Esophagus squamous epithelium (tissue), 5 donors: ENCODE results near the gene PXMP2. TPM values are rescaled to one million over a fixed set of nuclear protein-coding genes. Genes with fewer than 3 reads are reported as not detected.
"Not testable (repeated sequence)": the region's sequence is repeated elsewhere in the genome, so short reads cannot be mapped to it uniquely, and the experiment has no call there.

ENCODE experiments used
- DNase-seq: peaks from one replicate; lab custom pipeline; 2025; lab: John Stamatoyannopoulos, UW
- H3K27ac ChIP-seq, 4 donors: fragments of 200-600 bp; sonication (generic); one replicate each; pipeline ENCODE4 v1.5.1; 2016 to 2019; ENCODE audit warnings: mild to moderate bottlenecking in 1 of 4
- H3K27me3 ChIP-seq, 4 donors: fragments of 200-600 bp; sonication (generic); 1 replicate in 3 of 4; 2 replicates in 1 of 4; pipeline versions ENCODE4 v1.5.1 to v1.6.0; 2017 to 2021; ENCODE audit warnings: antibody characterized with exemption in 1 of 4
- H3K36me3 ChIP-seq, 3 donors: fragments of 200-600 bp; sonication (generic); one replicate each; pipeline ENCODE4 v1.5.1; 2016 to 2019
- H3K4me1 ChIP-seq, 3 donors: fragments of 200-600 bp; sonication (generic); one replicate each; pipeline ENCODE4 v1.5.1; 2017 to 2019
- H3K4me3 ChIP-seq, 4 donors: fragments of 200-600 bp; sonication (generic); 1 replicate in 3 of 4; 2 replicates in 1 of 4; pipeline ENCODE4 v1.5.1; 2016 to 2019; ENCODE audit warnings: mild to moderate bottlenecking in 2 of 4, moderate library complexity in 1 of 4
- H3K9me3 ChIP-seq, 3 donors: fragments of 200-600 bp; sonication (generic); one replicate each; pipeline ENCODE4 v1.5.1; 2016 to 2019
- CTCF ChIP-seq, 6 experiments: fragments of 450-650 bp in 4 of 6; fragments of 200-600 bp in 2 of 6; sonication (generic) in 2 of 6; IDR thresholded peaks; one replicate each; pipeline ENCODE4 v1.5.1; 2016 to 2019; ENCODE audit warnings: antibody characterized with exemption in 6 of 6, mild to moderate bottlenecking in 4 of 6, moderate library complexity in 4 of 6
- POLR2A ChIP-seq, 4 donors: fragments of 450-650 bp; IDR thresholded peaks; one replicate each; pipeline ENCODE4 v1.6.1; 2017; ENCODE audit warnings: antibody characterized with exemption in 4 of 4, mild to moderate bottlenecking in 4 of 4, moderate library complexity in 3 of 4
- WGBS, 2 donors: methylation state at CpG; one replicate each; pipeline ENCODE4 v1.1.5; 2018; 5-methylcytosine and 5-hydroxymethylcytosine counted together
- intact Hi-C: fragments of 100-400 bp; cut with DNase I; formaldehyde crosslinking; loops from one replicate; pipeline ENCODE4 v1.15.0; 2022
- total RNA-seq, 4 donors: library from RNA; depleted of rRNA; stranded (reverse); fragments of >200 nt; gene quantifications; one replicate each; pipeline ENCODE4 v1.1.0, GENCODE V29; 2016
- donor health status: DM: yes; HTN: yes; CAD: no.

Gene PXMP2
- total RNA-seq, 4 donors from 2014 or later, result 16.3 to 31.9 (median 18.5) TPM

DNA sequence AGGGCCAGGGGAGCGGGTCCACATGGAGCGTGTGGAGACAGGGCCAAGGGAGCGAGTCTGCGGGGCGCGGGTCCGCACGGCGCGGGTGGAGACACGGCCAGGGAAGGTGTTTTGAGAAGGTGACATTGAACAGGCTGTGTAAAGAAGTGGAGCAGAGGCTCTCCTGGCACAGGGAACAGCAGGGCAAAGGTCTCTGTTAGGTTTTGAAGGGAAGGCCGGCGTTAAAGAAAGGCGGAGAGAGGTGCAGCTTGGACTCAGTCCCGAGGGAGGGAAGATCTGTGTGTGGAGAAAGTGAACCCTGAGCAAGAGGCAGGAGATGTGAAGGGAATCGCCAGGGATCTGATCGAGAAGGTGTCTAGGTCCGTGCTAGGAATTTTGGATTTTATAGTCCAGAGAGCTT is 1.8 kb downstream of the PXMP2 start:
- intact Hi-C loops, result no loop called here
- DNase-seq, result no peak
- no peak overlapping the region for H3K27ac ChIP-seq

GRCh38 chr12:132690112-132690511 is 2.7 kb downstream of the PXMP2 start:
- no peak for DNase-seq
- no peak overlapping the region for H3K27ac ChIP-seq
- H3K9me3 ChIP-seq, result no peaks in the 10 kb centered on the region
- no peak overlapping the region for H3K4me3 ChIP-seq
- peaks cover 0 to 23% (median 8%) of the 10 kb centered on the region in 3 donors for H3K4me1 ChIP-seq
- peaks cover 0 to 8% (median 0%) of the 10 kb centered on the region in 3 donors for H3K36me3 ChIP-seq
- H3K27me3 ChIP-seq, result no peaks in the 10 kb centered on the region
- intact Hi-C loops, result no loop called here
- TF ChIP-seq POLR2A (IDR thresholded peaks at IDR 0.05) (no peak), CTCF (IDR thresholded peaks at IDR 0.05) (no peak)
- 91 to 96% methylated on average over 9 of the region's 9 CpGs for WGBS, 2 donors

More for the DNA sequence above, 1.8 kb downstream of the PXMP2 start:
- peaks cover 0 to 24% (median 8%) of the 10 kb centered on the region in 3 donors for H3K4me1 ChIP-seq
- H3K4me3 ChIP-seq, result peak overlapping the region in 1 of 4 donors; percentile 12
- no peaks in the 10 kb centered on the region for H3K27me3 ChIP-seq
- 80 to 88% methylated on average over 18 of the region's 18 CpGs for WGBS, 2 donors
- H3K9me3 ChIP-seq, result no peaks in the 10 kb centered on the region
- H3K36me3 ChIP-seq, result peaks cover 0 to 8% (median 0%) of the 10 kb centered on the region in 3 donors
- TF ChIP-seq POLR2A (IDR thresholded peaks at IDR 0.05), result no peak
- no peak for TF ChIP-seq CTCF (IDR thresholded peaks at IDR 0.05)

GRCh38 chr12:132692030-132692429 is 4.6 kb downstream of the PXMP2 start:
- H3K27ac ChIP-seq, H3K9me3 ChIP-seq, H3K4me3 ChIP-seq, DNase-seq, H3K27me3 ChIP-seq, intact Hi-C loops: not testable (repeated sequence)
- 90 to 100% methylated on average over 1 to 2 of the region's 3 CpGs for WGBS, 2 donors
- H3K36me3 ChIP-seq, result peaks cover 0 to 25% (median 0%) of the 10 kb centered on the region in 3 donors
- peaks cover 0 to 13% (median 0%) of the 10 kb centered on the region in 3 donors for H3K4me1 ChIP-seq

GRCh38 chr12:132694888-132695287 is 7.5 kb downstream of the PXMP2 start:
- intact Hi-C loops, H3K4me3 ChIP-seq, H3K27ac ChIP-seq, H3K27me3 ChIP-seq, H3K4me1 ChIP-seq, DNase-seq, H3K9me3 ChIP-seq: not testable (repeated sequence)
- peaks cover 0 to 54% (median 0%) of the 10 kb centered on the region in 3 donors for H3K36me3 ChIP-seq
- WGBS, 2 donors, result 94 to 100% methylated on average over 1 to 3 of the region's 3 CpGs

- WGBS, 2 donors, result 76 to 84% methylated on average over 10 of the region's 12 CpGs
- H3K27me3 ChIP-seq, result no peaks in the 10 kb centered on the region
- TF ChIP-seq CTCF (IDR thresholded peaks at IDR 0.05), result no peak
- TF ChIP-seq POLR2A (IDR thresholded peaks at IDR 0.05), result no peak
- H3K36me3 ChIP-seq, result peaks cover 0 to 58% (median 0%) of the 10 kb centered on the region in 3 donors
- no peak overlapping the region for H3K27ac ChIP-seq
- peaks cover 0 to 7% (median 0%) of the 10 kb centered on the region in 3 donors for H3K4me1 ChIP-seq
- no peak for DNase-seq
- H3K4me3 ChIP-seq, result no peak overlapping the region
- H3K9me3 ChIP-seq, result no peaks in the 10 kb centered on the region
- intact Hi-C loops, result no loop called here
Measured at GRCh38 chr12:132695431-132695830, 8.0 kb downstream of the PXMP2 start.

DNA sequence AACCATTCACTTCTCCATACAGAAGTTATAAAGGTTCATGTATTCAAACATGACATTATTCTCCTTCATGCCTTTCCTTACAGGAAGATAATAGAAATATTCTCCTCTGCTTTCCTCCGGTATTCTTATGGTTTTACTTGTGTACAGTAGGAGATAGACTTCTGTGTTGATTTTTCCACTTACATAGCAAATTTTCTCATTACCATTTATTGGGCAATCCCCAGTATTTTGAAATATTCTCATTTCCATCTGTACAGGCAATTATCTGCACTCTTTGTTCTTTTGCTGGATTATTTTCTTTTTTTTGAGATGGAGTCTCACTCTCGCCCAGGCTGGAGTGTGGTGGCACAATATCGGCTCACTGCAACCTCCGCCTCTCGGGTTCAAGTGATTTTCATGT is 11.0 kb downstream of the PXMP2 start:
- Histone ChIP-seq H3K9me3 (no peaks in the 10 kb centered on the region), H3K4me3 (no peak overlapping the region), H3K4me1 (peaks cover 0 to 7% (median 0%) of the 10 kb centered on the region in 3 donors), H3K36me3 (peaks cover 0 to 75% (median 0%) of the 10 kb centered on the region in 3 donors), H3K27me3 (no peaks in the 10 kb centered on the region), H3K27ac (no peak overlapping the region)
- TF ChIP-seq POLR2A (IDR thresholded peaks at IDR 0.05) (no peak), CTCF (IDR thresholded peaks at IDR 0.05) (no peak)
- intact Hi-C loops, result no loop called here
- whole genome bisulfite sequencing, 2 donors, result 89 to 92% methylated on average over 5 of the region's 5 CpGs
- no peak for DNase-seq
